Loucy (cell line): ENCODE measurements around the gene CHCHD5.

Source experiments
- H2AFZ ChIP-seq: fragments of 200-600 bp; sonication (generic); 2 replicates; pipeline ENCODE4 v1.6.0; 2016; ENCODE audit warnings: antibody characterized with exemption, mild to moderate bottlenecking, low read length, moderate library complexity
- H3F3A ChIP-seq: fragments of 200-600 bp; 2 replicates; pipeline ENCODE4 v1.6.0; 2016; ENCODE audit warnings: antibody characterized with exemption, low read depth, mild to moderate bottlenecking
- H3K27me3 ChIP-seq: fragments of 200-600 bp; sonication (generic); 2 replicates; pipeline ENCODE4 v1.6.1; 2014; ENCODE audit warnings: low read length, mild to moderate bottlenecking; ENCODE audit not compliant: insufficient read depth, poor library complexity, severe bottlenecking
- H3K36me3 ChIP-seq: fragments of 200-600 bp; sonication (generic); 2 replicates; pipeline ENCODE4 v1.6.1; 2016; ENCODE audit warnings: low read length; ENCODE audit not compliant: insufficient read depth
- H3K4me1 ChIP-seq: fragments of 200-600 bp; sonication (generic); 2 replicates; pipeline ENCODE4 v1.5.1; 2014; ENCODE audit warnings: low read length, mild to moderate bottlenecking; ENCODE audit not compliant: insufficient read depth, poor library complexity, severe bottlenecking
- H3K4me2 ChIP-seq: fragments of 200-600 bp; sonication (generic); 2 replicates; pipeline ENCODE4 v1.6.0; 2014; ENCODE audit warnings: antibody characterized with exemption, low read length, low read depth, mild to moderate bottlenecking; ENCODE audit not compliant: poor library complexity, severe bottlenecking
- H3K4me3 ChIP-seq: fragments of 200-600 bp; sonication (generic); 2 replicates; pipeline ENCODE4 v1.5.1; 2014; ENCODE audit warnings: low read length, mild to moderate bottlenecking, mixed read lengths; ENCODE audit not compliant: poor library complexity, severe bottlenecking
- H3K79me2 ChIP-seq: fragments of 200-600 bp; sonication (generic); 2 replicates; pipeline ENCODE4 v1.6.1; 2014; ENCODE audit warnings: low read length; ENCODE audit not compliant: insufficient read depth
- H3K9ac ChIP-seq: fragments of 200-600 bp; sonication (generic); 2 replicates; pipeline ENCODE4 v1.6.0; 2014; ENCODE audit warnings: mild to moderate bottlenecking, low read depth, low read length, moderate library complexity; ENCODE audit not compliant: poor library complexity, severe bottlenecking
- H3K9me2 ChIP-seq: fragments of 200-600 bp; sonication (generic); replicated peaks from 2 replicates; pipeline ENCODE4 v1.6.1; 2016; ENCODE audit warnings: low read depth, low read length, mixed read lengths
- H3K9me3 ChIP-seq: fragments of 200-600 bp; sonication (generic); 2 replicates; pipeline ENCODE4 v1.6.1; 2014; ENCODE audit warnings: mild to moderate bottlenecking, antibody characterized with exemption, low read length, low read depth; ENCODE audit not compliant: insufficient read depth
- H4K20me1 ChIP-seq: fragments of 200-600 bp; sonication (generic); 2 replicates; pipeline ENCODE4 v1.6.0; 2014; ENCODE audit warnings: antibody characterized with exemption, low read length, mild to moderate bottlenecking; ENCODE audit not compliant: insufficient read depth, poor library complexity, severe bottlenecking
- CTCF ChIP-seq: fragments of 200-600 bp; sonication (generic); conservative IDR thresholded peaks from 2 replicates; pipeline ENCODE4 v1.5.1; 2014; ENCODE audit warnings: mild to moderate bottlenecking, antibody characterized with exemption, low read length
- EZH2phosphoT487 ChIP-seq: fragments of 200-600 bp; IDR thresholded peaks from 2 replicates; pipeline ENCODE4 v1.6.1; 2018; ENCODE audit warnings: antibody characterized with exemption, mild to moderate bottlenecking, moderate library complexity, borderline replicate concordance

The CHCHD5 gene

DNA sequence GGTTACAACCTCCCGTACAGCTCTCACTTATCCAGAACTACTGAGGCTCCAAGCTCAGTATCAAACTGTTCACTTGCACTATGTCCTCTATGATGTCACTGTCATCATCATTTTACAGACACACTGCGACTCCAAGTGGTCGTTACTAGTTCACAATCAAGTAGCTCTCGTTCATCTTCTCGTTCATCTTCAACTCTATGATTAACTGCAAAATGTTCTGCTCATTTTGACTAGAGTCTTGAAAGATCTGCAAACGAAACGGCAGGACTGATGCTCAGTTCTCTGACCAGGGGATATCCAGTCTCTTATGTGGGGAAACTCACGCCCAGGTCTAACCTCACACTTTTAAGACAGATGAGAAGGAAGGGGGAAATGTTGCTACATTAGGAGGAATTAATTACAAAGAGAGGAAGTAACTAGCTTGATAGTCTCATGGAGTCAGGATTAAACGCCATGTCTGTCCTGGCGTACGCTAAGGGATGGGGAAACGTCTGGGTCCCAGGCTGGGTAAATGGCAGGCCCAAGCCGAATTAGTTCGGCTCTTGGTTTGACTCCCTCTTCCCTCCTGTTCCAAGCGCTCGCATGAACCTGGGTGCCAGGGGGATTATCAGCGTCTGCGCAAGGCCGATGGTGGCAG, 794 bp upstream of the CHCHD5 start:
- H3K9me2 ChIP-seq = no peaks in the 10 kb centered on the region
- no peak overlapping the region for H3K4me2 ChIP-seq
- no peaks in the 10 kb centered on the region for H3K4me1 ChIP-seq
- no peak overlapping the region for H3K9ac ChIP-seq
- H2AFZ ChIP-seq = no peak overlapping the region
- TF ChIP-seq EZH2phosphoT487 (no peak), CTCF (no peak)
- no peaks in the 10 kb centered on the region for H3K9me3 ChIP-seq
- H4K20me1 ChIP-seq = no peaks in the 10 kb centered on the region
- no peaks in the 10 kb centered on the region for H3K36me3 ChIP-seq
- H3K79me2 ChIP-seq = no peaks in the 10 kb centered on the region
- no peak overlapping the region for H3K4me3 ChIP-seq
- no peaks in the 10 kb centered on the region for H3K27me3 ChIP-seq
- no peaks in the 10 kb centered on the region for H3F3A ChIP-seq

- Histone ChIP-seq H2AFZ (no peak overlapping the region), H4K20me1 (no peaks in the 10 kb centered on the region), H3K79me2 (no peaks in the 10 kb centered on the region), H3K9ac (no peak overlapping the region), H3K9me3 (no peaks in the 10 kb centered on the region), H3K9me2 (no peaks in the 10 kb centered on the region), H3K4me1 (no peaks in the 10 kb centered on the region), H3K4me2 (no peak overlapping the region), H3K36me3 (no peaks in the 10 kb centered on the region), H3K4me3 (no peak overlapping the region), H3K27me3 (no peaks in the 10 kb centered on the region), H3F3A (no peaks in the 10 kb centered on the region)
- TF ChIP-seq CTCF = no peak
- no peak for TF ChIP-seq EZH2phosphoT487
Measured at GRCh38 chr2:112584891-112585250, 462 bp downstream of the CHCHD5 start.

- Histone ChIP-seq H2AFZ (no peak overlapping the region), H3K9me2 (no peaks in the 10 kb centered on the region), H3K36me3 (no peaks in the 10 kb centered on the region), H3K27me3 (no peaks in the 10 kb centered on the region), H3K4me1 (no peaks in the 10 kb centered on the region), H3K9ac (no peak overlapping the region), H3K4me2 (no peak overlapping the region), H3K9me3 (no peaks in the 10 kb centered on the region), H3F3A (no peaks in the 10 kb centered on the region), H3K4me3 (no peak overlapping the region), H3K79me2 (no peaks in the 10 kb centered on the region), H4K20me1 (no peaks in the 10 kb centered on the region)
- TF ChIP-seq EZH2phosphoT487 = no peak
- TF ChIP-seq CTCF = no peak
Measured at GRCh38 chr2:112585400-112585799, 991 bp downstream of the CHCHD5 start.
